ENCODE measurements around the gene STIP1. TPM values are rescaled to one million over a fixed set of nuclear protein-coding genes. Genes with fewer than 3 reads are reported as not detected.
A peak's percentile ranks its signal among the peaks of the same experiment; 100 is the strongest.

The STIP1 gene
- total RNA-seq, 1 donor from 2014 or later = 77.7 TPM

GRCh38 chr11:64181506-64182411 is 4.2 kb upstream of the STIP1 start:
- Histone ChIP-seq H3K4me3 (peak overlapping the region; percentile 13 to 36), H3K9me3 (no peaks in the 10 kb centered on the region), H3K36me3 (peaks cover 0 to 4% of the 10 kb centered on the region in 2 donors), H3K4me1 (peaks cover 5 to 37% of the 10 kb centered on the region in 2 donors), H3K27me3 (no peaks in the 10 kb centered on the region), H3K27ac (peak overlapping the region; percentile 77 to 87)
- intact Hi-C loops (cut with DNase I) = loop anchor here (1.0 kb wide), 1 partner anchor 17 kb away; no protein-coding TSS in a partner anchor
- no peak for TF ChIP-seq CTCF (IDR thresholded peaks at IDR 0.05)
- DNase-seq (ENCODE audit: low spot score in 2 of 2) = peak; percentile 93 to 97

DNA sequence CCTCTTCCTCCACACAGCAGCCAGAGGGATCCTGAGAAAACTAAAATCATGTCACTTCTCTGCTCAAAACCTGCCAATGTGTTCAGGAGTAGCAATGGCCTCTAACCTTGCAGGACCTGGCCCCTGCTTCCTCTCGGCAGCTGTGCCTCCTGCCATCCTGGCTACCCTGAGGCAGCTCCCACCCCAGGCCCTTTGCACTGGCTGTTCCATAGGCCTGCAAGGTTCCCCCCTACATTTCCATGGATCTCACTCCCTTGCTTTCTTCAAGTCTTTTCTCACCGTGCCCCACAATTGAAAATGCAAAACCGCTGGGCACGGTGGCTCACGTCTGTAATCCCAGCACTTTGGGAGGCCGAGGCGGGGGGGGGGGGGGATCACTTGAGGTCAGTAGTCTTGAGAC is 2.1 kb upstream of the STIP1 start:
- Histone ChIP-seq H3K36me3 (peaks cover 0 to 4% of the 10 kb centered on the region in 2 donors), H3K27me3 (no peaks in the 10 kb centered on the region), H3K4me1 (peaks cover 5 to 40% of the 10 kb centered on the region in 2 donors), H3K9me3 (no peaks in the 10 kb centered on the region), H3K4me3 (peak overlapping the region in 1 of 2 donors; percentile 69), H3K27ac (peak overlapping the region; percentile 89 to 92)
- TF ChIP-seq CTCF (IDR thresholded peaks at IDR 0.05) = no peak
- DNase-seq (ENCODE audit: low spot score in 2 of 2) = no peak
- intact Hi-C loops (cut with DNase I) = no loop called here

GRCh38 chr11:64185175-64185692 is 737 bp upstream of the STIP1 start:
- H3K4me3 ChIP-seq = peak overlapping the region; percentile 61 to 69
- no peaks in the 10 kb centered on the region for H3K27me3 ChIP-seq
- TF ChIP-seq CTCF (IDR thresholded peaks at IDR 0.05) = peak; percentile 28 to 76 (median 54)
- no peaks in the 10 kb centered on the region for H3K36me3 ChIP-seq
- peaks cover 5 to 40% of the 10 kb centered on the region in 2 donors for H3K4me1 ChIP-seq
- intact Hi-C loops (cut with DNase I) = loop anchor here (1.0 kb wide), 1 partner anchor 45 kb away; the partner anchor contains the start of gene DNAJC4
- H3K9me3 ChIP-seq = no peaks in the 10 kb centered on the region
- DNase-seq (ENCODE audit: low spot score in 2 of 2) = peak; percentile 74 to 97
- H3K27ac ChIP-seq = peak overlapping the region; percentile 89 to 92

DNA sequence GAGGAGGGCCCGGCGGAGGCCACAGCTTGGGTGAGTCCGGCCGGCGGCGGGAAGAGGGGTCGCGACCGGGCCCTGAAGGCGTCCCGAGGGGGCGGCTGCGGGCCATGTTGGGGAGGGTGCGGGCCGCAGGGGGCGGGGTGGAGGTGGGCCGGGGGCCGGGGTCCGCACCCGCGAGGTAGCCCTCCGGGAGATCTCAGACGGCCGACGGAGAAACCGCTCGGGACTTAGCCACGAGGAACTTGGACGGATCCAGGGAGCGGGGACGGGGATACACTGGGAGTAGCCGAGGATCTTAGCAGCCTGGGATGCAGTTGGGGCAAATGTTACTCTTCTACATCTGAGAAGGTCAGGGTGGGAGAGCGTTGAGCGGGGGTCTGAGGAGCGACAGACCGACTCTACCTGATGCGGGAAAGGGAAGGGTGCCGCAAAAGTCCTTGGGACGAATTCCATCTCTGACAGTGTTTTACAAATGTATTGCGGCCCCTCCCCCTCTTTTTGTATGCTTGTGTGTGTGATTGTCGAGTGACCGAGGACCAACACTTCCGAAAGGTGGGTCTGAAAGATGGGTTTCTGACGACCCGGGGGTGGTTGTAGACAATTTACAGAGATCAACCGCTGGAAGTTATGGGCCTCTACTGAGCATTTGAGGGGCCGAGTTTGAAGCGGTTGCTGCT is 658 bp downstream of the STIP1 start:
- peaks cover 5 to 27% of the 10 kb centered on the region in 2 donors for H3K4me1 ChIP-seq
- TF ChIP-seq CTCF (IDR thresholded peaks at IDR 0.05) = no peak
- intact Hi-C loops (cut with DNase I) = loop anchor here (2.0 kb wide), 1 partner anchor 40 kb away; the partner anchor contains the start of genes NUDT22 and TRPT1
- no peaks in the 10 kb centered on the region for H3K27me3 ChIP-seq
- no peak for DNase-seq (ENCODE audit: low spot score in 2 of 2)
- peaks cover 0 to 3% of the 10 kb centered on the region in 2 donors for H3K36me3 ChIP-seq
- H3K4me3 ChIP-seq = no peak overlapping the region
- peak overlapping the region; percentile 66 to 92 for H3K27ac ChIP-seq
- H3K9me3 ChIP-seq = no peaks in the 10 kb centered on the region

DNA sequence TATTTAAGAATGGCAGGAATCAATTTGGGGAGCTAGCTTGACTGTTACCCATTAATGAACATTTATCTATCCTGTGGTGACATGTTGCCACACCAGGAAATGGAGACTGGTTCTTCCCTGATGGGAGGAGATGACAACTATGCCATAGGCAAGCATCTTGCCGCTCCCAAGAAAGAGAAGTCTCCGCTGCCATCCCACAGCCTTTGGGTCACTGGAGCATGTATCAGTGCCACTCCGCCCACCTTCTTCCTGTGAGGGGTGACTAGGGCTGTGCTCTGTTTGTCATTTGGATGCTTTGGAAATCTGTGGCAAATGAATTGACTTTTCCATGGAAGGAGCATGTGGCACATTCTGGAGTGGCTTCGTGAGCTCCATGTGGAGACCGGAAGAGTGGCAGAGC is 6.5 kb downstream of the STIP1 start:
- intact Hi-C loops (cut with DNase I) = no loop called here
- H3K27ac ChIP-seq = no peak overlapping the region
- H3K9me3 ChIP-seq = no peaks in the 10 kb centered on the region
- peaks cover 43 to 54% of the 10 kb centered on the region in 2 donors for H3K36me3 ChIP-seq
- H3K27me3 ChIP-seq = no peaks in the 10 kb centered on the region
- H3K4me3 ChIP-seq = no peak overlapping the region
- DNase-seq (ENCODE audit: low spot score in 2 of 2) = no peak
- TF ChIP-seq CTCF (IDR thresholded peaks at IDR 0.05) = no peak
- H3K4me1 ChIP-seq = peaks cover 0 to 3% of the 10 kb centered on the region in 2 donors

All from ascending aorta (tissue), 2 donors.